HFFc6 (cell line): ENCODE data around the gene PHACTR3. TPM values are rescaled to one million over a fixed set of nuclear protein-coding genes. Genes with fewer than 3 reads are reported as not detected.

Experiments used
- DNase-seq: peaks from one replicate; pipeline ENCODE4 v3.0.0-alpha.2; 2018
- H3K27ac Mint-ChIP-seq: 2 replicates; pipeline ENCODE4 v1.8.0; 2020; ENCODE audit warnings: mild to moderate bottlenecking, mixed read lengths
- H3K27me3 Mint-ChIP-seq: 2 replicates; pipeline ENCODE4 v1.8.0; 2021; ENCODE audit warnings: mild to moderate bottlenecking, moderate library complexity, mixed read lengths; ENCODE audit not compliant: insufficient read depth
- H3K36me3 Mint-ChIP-seq: 2 replicates; pipeline ENCODE4 v1.8.0; 2021; ENCODE audit warnings: low read depth, mixed read lengths
- H3K4me1 Mint-ChIP-seq: 2 replicates; pipeline ENCODE4 v1.8.0; 2020; ENCODE audit warnings: low read depth, mixed read lengths
- H3K4me3 Mint-ChIP-seq: 2 replicates; pipeline ENCODE4 v1.8.0; 2020; ENCODE audit warnings: mild to moderate bottlenecking, moderate library complexity, mixed read lengths
- H3K9me3 Mint-ChIP-seq: 2 replicates; pipeline ENCODE4 v1.8.0; 2020; ENCODE audit warnings: mild to moderate bottlenecking, mixed read lengths
- CTCF ChIP-seq: fragments of 200-600 bp; sonication (generic); IDR thresholded peaks from 2 replicates; pipeline ENCODE4 v1.5.0; 2021; ENCODE audit warnings: antibody characterized with exemption, mild to moderate bottlenecking
- total RNA-seq, 6 experiments: library from RNA; stranded (reverse); fragmentation: NEBNext Ultra II Directional; extraction: Animal tissue kit (Norgen Biotek cat#: 25700); gene quantifications; 2 replicates in 1 of 6; 3 replicates in 5 of 6; pipeline ENCODE4 v1.2.3, GENCODE V29; 2021

The PHACTR3 gene
- total RNA-seq, 6 experiments from 2014 or later, result not detected

GRCh38 chr20:59835057-59835447, 230.7 kb downstream of the PHACTR3 start:
- no peak for TF ChIP-seq CTCF
- Mint-ChIP-seq H3K4me1 (no peaks in the 10 kb centered on the region), H3K9me3 (peaks cover 24% of the 10 kb centered on the region), H3K27me3 (peaks cover 6% of the 10 kb centered on the region), H3K4me3 (no peak overlapping the region), H3K27ac (no peak overlapping the region), H3K36me3 (peaks cover 2% of the 10 kb centered on the region; the same call in 1 of the 2 replicates)
- DNase-seq, result no peak

- Mint-ChIP-seq H3K27ac (no peak overlapping the region), H3K4me3 (no peak overlapping the region), H3K36me3 (no peaks in the 10 kb centered on the region), H3K27me3 (peaks cover 6% of the 10 kb centered on the region), H3K9me3 (peaks cover 17% of the 10 kb centered on the region), H3K4me1 (no peaks in the 10 kb centered on the region)
- DNase-seq, result no peak
- TF ChIP-seq CTCF, result no peak
Measured at GRCh38 chr20:59835448-59836395, 231.4 kb downstream of the PHACTR3 start.

GRCh38 chr20:59836767-59837166, 232.4 kb downstream of the PHACTR3 start:
- Mint-ChIP-seq H3K27ac (no peak overlapping the region), H3K4me1 (no peaks in the 10 kb centered on the region), H3K9me3 (peaks cover 14% of the 10 kb centered on the region), H3K27me3 (peaks cover 6% of the 10 kb centered on the region), H3K36me3 (no peaks in the 10 kb centered on the region), H3K4me3 (no peak overlapping the region)
- no peak for DNase-seq
- TF ChIP-seq CTCF, result no peak

- Mint-ChIP-seq H3K27me3 (peaks cover 6% of the 10 kb centered on the region; the same call in 1 of the 2 replicates), H3K4me1 (no peaks in the 10 kb centered on the region), H3K36me3 (no peaks in the 10 kb centered on the region), H3K4me3 (no peak overlapping the region), H3K27ac (no peak overlapping the region), H3K9me3 (peaks cover 7% of the 10 kb centered on the region)
- TF ChIP-seq CTCF, result no peak
- no peak for DNase-seq
Measured at GRCh38 chr20:59837623-59838394, 233.5 kb downstream of the PHACTR3 start.

GRCh38 chr20:59839400-59839799, 235.1 kb downstream of the PHACTR3 start:
- Mint-ChIP-seq H3K4me3 (no peak overlapping the region), H3K9me3 (peaks cover 7% of the 10 kb centered on the region), H3K4me1 (no peaks in the 10 kb centered on the region), H3K27ac (no peak overlapping the region), H3K27me3 (peaks cover 3% of the 10 kb centered on the region; the same call in 1 of the 2 replicates), H3K36me3 (no peaks in the 10 kb centered on the region)
- no peak for DNase-seq
- no peak for TF ChIP-seq CTCF
